A549 (cell line): ENCODE results near the gene FKBP2. TPM values are rescaled to one million over a fixed set of nuclear protein-coding genes. Genes with fewer than 3 reads are reported as not detected.
A peak's percentile ranks its signal among the peaks of the same experiment; 100 is the strongest.

ENCODE experiments used
- ATAC-seq, 2 experiments: fragments of 200-7000 bp in 1 of 2; fragments of >200 bp in 1 of 2; cut with Nextera tagmentation in 1 of 2; cut with Tn5 transposase in 1 of 2; 3 replicates each; pipeline versions ENCODE4 v1.8.0 to v1.9.1; 2018 to 2020; ENCODE audit warnings: mild to moderate bottlenecking in 1 of 2, moderate library complexity in 1 of 2
- CTCF ChIA-PET: fragments of 300-600 bp; sonication (Branson Sonifier 250); formaldehyde crosslinking; extraction: SDS; loops from one replicate; lab custom pipeline; 2021; ENCODE audit warnings: antibody characterized with exemption, inconsistent platforms; lab: Yijun Ruan, JAX
- POLR2A ChIA-PET: fragments of 350-600 bp; formaldehyde crosslinking; extraction: SDS; loops from one replicate; lab custom pipeline; 2021; ENCODE audit warnings: antibody characterized with exemption, inconsistent platforms; lab: Yijun Ruan, JAX
- DNase-seq, 2 experiments: peaks; one replicate each; pipeline versions ENCODE4 v3.0.0 to v3.0.0-alpha.2; 2011 to 2016; ENCODE audit warnings: low read depth in 1 of 2, low spot score in 1 of 2
- FAIRE-seq: peaks from 2 replicates; lab custom pipeline; 2011; peaks lifted over from hg19 to GRCh38; lab: Jason Lieb, UNC
- H3K27ac ChIP-seq, 2 experiments: fragments of >200 bp; sonication (Bioruptor Twin); formaldehyde crosslinking; 3 replicates each; pipeline ENCODE4 v1.5.1; 2016 to 2017
- H3K4me1 ChIP-seq: fragments of >200 bp; sonication (Bioruptor Twin); formaldehyde crosslinking; 3 replicates; pipeline ENCODE4 v1.6.1; 2016
- H3K4me2 ChIP-seq: fragments of >200 bp; sonication (Bioruptor Twin); formaldehyde crosslinking; 3 replicates; pipeline ENCODE4 v1.6.1; 2016
- H3K4me3 ChIP-seq: fragments of >200 bp; sonication (Bioruptor Twin); formaldehyde crosslinking; 3 replicates; pipeline ENCODE4 v1.5.1; 2016
- H3K9me3 ChIP-seq: fragments of >200 bp; sonication (Bioruptor Twin); formaldehyde crosslinking; 3 replicates; pipeline ENCODE4 v1.6.1; 2016
- CBX2 ChIP-seq: fragments of 200-600 bp; sonication (generic); IDR thresholded peaks from 2 replicates; pipeline ENCODE4 v1.6.1; 2016; ENCODE audit warnings: low read depth, mild to moderate bottlenecking, borderline replicate concordance
- EP300 ChIP-seq, 2 experiments: fragments of >200 bp; sonication (Bioruptor Twin); formaldehyde crosslinking; IDR thresholded peaks; 2 replicates in 1 of 2; 3 replicates in 1 of 2; pipeline ENCODE4 v1.6.1; 2016 to 2017
- FOSB ChIP-seq: fragments of 250-450 bp; sonication (Bioruptor Pico); IDR thresholded peaks from 2 replicates; pipeline ENCODE4 v1.5.0; 2020; ENCODE audit warnings: mild to moderate bottlenecking, moderate library complexity
- FOXS1 ChIP-seq: fragments of 250-450 bp; sonication (Bioruptor Pico); IDR thresholded peaks from 2 replicates; pipeline ENCODE4 v1.5.0; 2020; ENCODE audit warnings: mild to moderate bottlenecking, moderate library complexity
- HDAC2 ChIP-seq: fragments of 200-600 bp; sonication (generic); IDR thresholded peaks from 2 replicates; pipeline ENCODE4 v1.6.1; 2016
- HOXB5 ChIP-seq: fragments of 250-450 bp; sonication (Bioruptor Pico); IDR thresholded peaks from 2 replicates; pipeline ENCODE4 v1.5.0; 2020; ENCODE audit warnings: mild to moderate bottlenecking, moderate library complexity
- JUN ChIP-seq, 2 experiments: fragments of >200 bp; sonication (Bioruptor Twin); formaldehyde crosslinking; IDR thresholded peaks; 2 replicates in 1 of 2; 3 replicates in 1 of 2; pipeline ENCODE4 v1.6.1; 2016 to 2017
- KDM5A ChIP-seq: fragments of 200-600 bp; sonication (generic); IDR thresholded peaks from 2 replicates; pipeline ENCODE4 v1.6.1; 2016; ENCODE audit warnings: antibody characterized with exemption, mild to moderate bottlenecking
- MAFK ChIP-seq: fragments of 450-650 bp; IDR thresholded peaks from 2 replicates; pipeline ENCODE4 v1.6.1; 2014; ENCODE audit not compliant: partially characterized antibody
- MAZ ChIP-seq: fragments of 150-350 bp; IDR thresholded peaks from 2 replicates; pipeline ENCODE4 v1.6.1; 2014; ENCODE audit warnings: antibody characterized with exemption, low read depth, low read length, borderline replicate concordance
- NFE2L2 ChIP-seq: fragments of 150-350 bp; conservative IDR thresholded peaks from 2 replicates; pipeline ENCODE4 v1.6.1; 2014; ENCODE audit warnings: low read length
- NR3C1 ChIP-seq: fragments of >200 bp; sonication (Bioruptor Twin); formaldehyde crosslinking; IDR thresholded peaks from 3 replicates; pipeline ENCODE4 v1.6.1; 2017
- PHF8 ChIP-seq: fragments of 200-600 bp; sonication (generic); IDR thresholded peaks from 2 replicates; pipeline ENCODE4 v1.6.1; 2016; ENCODE audit warnings: low read depth, mild to moderate bottlenecking, antibody characterized with exemption, moderate library complexity, borderline replicate concordance
- POLR2A ChIP-seq: IDR thresholded peaks from 2 replicates; pipeline ENCODE4 v1.6.1; 2012; ENCODE audit warnings: mild to moderate bottlenecking, low read length
- RARB ChIP-seq: fragments of 250-450 bp; sonication (Bioruptor Pico); IDR thresholded peaks from 2 replicates; pipeline ENCODE4 v1.8.0; 2021; ENCODE audit warnings: mild to moderate bottlenecking, moderate library complexity
- RCOR1 ChIP-seq: fragments of 150-350 bp; IDR thresholded peaks from 2 replicates; pipeline ENCODE4 v1.6.1; 2014; ENCODE audit warnings: antibody characterized with exemption, low read length, low read depth
- SMC3 ChIP-seq: fragments of >200 bp; sonication (Bioruptor Twin); formaldehyde crosslinking; IDR thresholded peaks from 3 replicates; pipeline ENCODE4 v1.6.1; 2018; ENCODE audit warnings: inconsistent platforms
- SREBF2 ChIP-seq: fragments of 450-650 bp; IDR thresholded peaks from 2 replicates; pipeline ENCODE4 v1.6.1; 2014; ENCODE audit warnings: mild to moderate bottlenecking, moderate library complexity
- TFCP2L1 ChIP-seq: fragments of 250-450 bp; sonication (Bioruptor Pico); IDR thresholded peaks from 2 replicates; pipeline ENCODE4 v1.5.0; 2021; ENCODE audit warnings: mild to moderate bottlenecking
- TP53 ChIP-seq: fragments of 250-450 bp; sonication (Bioruptor Pico); IDR thresholded peaks from 2 replicates; pipeline ENCODE4 v1.5.0; 2021; ENCODE audit warnings: mild to moderate bottlenecking, moderate library complexity
- ZFP36 ChIP-seq: fragments of 450-650 bp; IDR thresholded peaks from 2 replicates; pipeline ENCODE4 v1.6.1; 2014; ENCODE audit warnings: borderline replicate concordance; ENCODE audit not compliant: partially characterized antibody
- WGBS: methylation state at CpG from one replicate; pipeline ENCODE4 v1.1.6; 2017; ENCODE audit errors: missing lambda C conversion rate; 5-methylcytosine and 5-hydroxymethylcytosine counted together
- polyA plus RNA-seq, 4 experiments: library from polyadenylated mRNA; depleted of rRNA in 3 of 4; stranded (reverse); fragments of >200 nt; fragmentation: RNase III in 1 of 4; extraction: RNeasy Plus Mini Kit Qiagen cat#74134 plus additional on column Dnase treatment in 1 of 4; gene quantifications; 2 replicates in 3 of 4; 3 replicates in 1 of 4; pipeline ENCODE4 v1.2.3, GENCODE V29; 2011 to 2017
- TF ChIP-seq, protein P1 (sequence below): fragments of 250-450 bp; sonication (Bioruptor Pico); IDR thresholded peaks from 2 replicates; pipeline ENCODE4 v1.5.0; 2021; ENCODE audit warnings: mild to moderate bottlenecking, moderate library complexity, borderline replicate concordance
- TF ChIP-seq, protein P2 (sequence below): IDR thresholded peaks from 2 replicates; pipeline ENCODE4 v1.6.1; 2012
- TF ChIP-seq, protein P3 (sequence below): IDR thresholded peaks from 2 replicates; pipeline ENCODE4 v1.6.1; 2012

FKBP2 gene
- polyA plus RNA-seq, 2 of the 4 experiments (the other 2 are of a cell fraction), result 40.5 to 131 TPM

DNA sequence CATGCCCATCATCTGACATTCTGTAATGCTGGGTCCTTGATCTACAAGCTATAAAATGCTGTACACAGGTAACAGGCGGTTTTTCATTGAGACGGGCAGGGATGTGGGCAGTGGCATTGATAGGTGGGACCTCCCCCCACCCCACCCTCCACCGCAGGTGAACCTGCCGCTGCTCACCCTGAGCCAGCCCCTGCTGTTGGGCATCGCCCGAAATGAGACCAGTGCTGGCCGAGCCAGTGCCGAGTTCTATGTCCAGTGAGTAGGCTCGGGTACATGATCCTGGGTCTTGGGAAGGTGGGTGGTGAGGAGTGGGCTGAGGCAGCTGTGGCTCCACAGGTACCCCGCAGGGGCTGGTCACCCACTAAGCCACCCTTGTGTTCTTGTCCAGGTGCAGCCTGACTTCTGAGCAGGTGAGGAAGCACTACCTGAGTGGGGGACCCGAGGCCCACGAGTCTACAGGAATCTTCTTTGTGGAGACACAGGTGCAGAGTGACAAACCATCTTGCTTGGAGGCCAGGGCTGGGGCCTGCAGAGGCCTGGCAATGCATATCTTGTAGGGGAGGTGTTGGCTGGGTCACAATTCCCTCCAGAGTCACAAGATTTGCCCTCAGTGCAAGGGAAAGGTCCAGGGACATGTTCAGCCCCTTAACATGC lies 11.7 kb upstream of the FKBP2 start:
- CTCF ChIA-PET, result interaction anchor here (19.9 kb wide), 1 partner anchor 26 kb away, joined by 254 read pairs; the partner anchor contains the start of gene FERMT3
- Histone ChIP-seq H3K27ac (peak overlapping the region in 1 of 2 experiments; percentile 94; a peak in 1 of 6 replicates), H3K4me1 (peaks cover 48% of the 10 kb centered on the region)
- 78% methylated on average over 5 of the region's 12 CpGs for WGBS
- TF ChIP-seq TP53 (CRISPR knock-in tag), result no peak
- TF ChIP-seq, all 56 proteins: peak for 0
- ATAC-seq (no peak), DNase-seq (no peak), FAIRE-seq (no peak)
- no peak overlapping the region; the same call in 2 of the 3 replicates for H3K4me2 ChIP-seq
- no peak overlapping the region for H3K4me3 ChIP-seq
- H3K9me3 ChIP-seq, result no peaks in the 10 kb centered on the region
- POLR2A ChIA-PET, result interaction anchor here (1.0 kb wide), 1 partner anchor 12 kb away, joined by 5 read pairs; the partner anchor contains the start of gene FKBP2

DNA sequence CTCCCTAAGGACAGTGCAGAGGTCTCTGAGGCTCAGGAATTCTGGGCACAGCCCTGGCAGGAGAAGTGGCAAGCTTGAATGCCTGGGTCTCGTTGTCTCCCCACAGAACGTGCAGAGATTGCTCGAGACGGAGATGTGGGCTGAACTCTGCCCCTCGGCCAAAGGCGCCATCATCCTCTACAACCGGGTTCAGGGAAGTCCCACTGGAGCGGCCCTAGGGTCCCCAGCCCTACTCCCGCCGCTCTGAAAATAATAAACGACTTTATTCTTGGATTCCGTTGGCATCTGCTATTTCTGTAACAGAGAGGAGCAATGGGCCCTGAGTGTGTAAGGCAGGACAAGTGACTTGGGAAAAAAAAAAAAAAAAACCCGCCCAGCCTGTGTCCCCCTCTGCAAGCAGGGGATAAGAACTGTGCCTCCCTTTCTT lies 11.1 kb upstream of the FKBP2 start:
- peak overlapping the region; percentile 94 to 95; a peak in 5 of 6 replicates for H3K27ac ChIP-seq
- no peak for ATAC-seq
- TF ChIP-seq MAZ (no peak), KDM5A (no peak), SMC3 (no peak), TFCP2L1 (CRISPR knock-in tag) (no peak), SREBF2 (no peak), POLR2A (no peak), FOSB (no peak), NFE2L2 (no peak), CBX2 (no peak), ZFP36 (no peak), MAFK (no peak), EP300 (IDR thresholded peaks at IDR 0.05) (no peak), HOXB5 (CRISPR knock-in tag) (no peak), FOXS1 (no peak), RCOR1 (no peak), RARB (CRISPR knock-in tag) (no peak), HDAC2 (no peak)
- TF ChIP-seq, protein P1, sequence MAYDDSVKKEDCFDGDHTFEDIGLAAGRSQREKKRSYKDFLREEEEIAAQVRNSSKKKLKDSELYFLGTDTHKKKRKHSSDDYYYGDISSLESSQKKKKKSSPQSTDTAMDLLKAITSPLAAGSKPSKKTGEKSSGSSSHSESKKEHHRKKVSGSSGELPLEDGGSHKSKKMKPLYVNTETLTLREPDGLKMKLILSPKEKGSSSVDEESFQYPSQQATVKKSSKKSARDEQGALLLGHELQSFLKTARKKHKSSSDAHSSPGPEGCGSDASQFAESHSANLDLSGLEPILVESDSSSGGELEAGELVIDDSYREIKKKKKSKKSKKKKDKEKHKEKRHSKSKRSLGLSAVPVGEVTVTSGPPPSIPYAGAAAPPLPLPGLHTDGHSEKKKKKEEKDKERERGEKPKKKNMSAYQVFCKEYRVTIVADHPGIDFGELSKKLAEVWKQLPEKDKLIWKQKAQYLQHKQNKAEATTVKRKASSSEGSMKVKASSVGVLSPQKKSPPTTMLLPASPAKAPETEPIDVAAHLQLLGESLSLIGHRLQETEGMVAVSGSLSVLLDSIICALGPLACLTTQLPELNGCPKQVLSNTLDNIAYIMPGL (CRISPR knock-in tag), result no peak
- TF ChIP-seq, protein P2, sequence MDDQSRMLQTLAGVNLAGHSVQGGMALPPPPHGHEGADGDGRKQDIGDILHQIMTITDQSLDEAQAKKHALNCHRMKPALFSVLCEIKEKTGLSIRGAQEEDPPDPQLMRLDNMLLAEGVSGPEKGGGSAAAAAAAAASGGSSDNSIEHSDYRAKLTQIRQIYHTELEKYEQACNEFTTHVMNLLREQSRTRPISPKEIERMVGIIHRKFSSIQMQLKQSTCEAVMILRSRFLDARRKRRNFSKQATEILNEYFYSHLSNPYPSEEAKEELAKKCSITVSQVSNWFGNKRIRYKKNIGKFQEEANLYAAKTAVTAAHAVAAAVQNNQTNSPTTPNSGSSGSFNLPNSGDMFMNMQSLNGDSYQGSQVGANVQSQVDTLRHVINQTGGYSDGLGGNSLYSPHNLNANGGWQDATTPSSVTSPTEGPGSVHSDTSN, result no peak
- TF ChIP-seq, all 56 proteins: peak for 0
- Histone ChIP-seq H3K4me2 (peak overlapping the region; percentile 98), H3K9me3 (no peaks in the 10 kb centered on the region), H3K4me3 (peak overlapping the region; percentile 94), H3K4me1 (peaks cover 45% of the 10 kb centered on the region)
- DNase-seq, result no peak
- POLR2A ChIA-PET, result interaction anchor here (1.0 kb wide), 1 partner anchor 11 kb away, joined by 5 read pairs; the partner anchor contains the start of gene FKBP2
- 77% methylated on average over 13 of the region's 13 CpGs for WGBS
- no peak for FAIRE-seq
- CTCF ChIA-PET, result interaction anchor here (19.9 kb wide), 1 partner anchor 27 kb away, joined by 254 read pairs; the partner anchor contains the start of gene FERMT3

DNA sequence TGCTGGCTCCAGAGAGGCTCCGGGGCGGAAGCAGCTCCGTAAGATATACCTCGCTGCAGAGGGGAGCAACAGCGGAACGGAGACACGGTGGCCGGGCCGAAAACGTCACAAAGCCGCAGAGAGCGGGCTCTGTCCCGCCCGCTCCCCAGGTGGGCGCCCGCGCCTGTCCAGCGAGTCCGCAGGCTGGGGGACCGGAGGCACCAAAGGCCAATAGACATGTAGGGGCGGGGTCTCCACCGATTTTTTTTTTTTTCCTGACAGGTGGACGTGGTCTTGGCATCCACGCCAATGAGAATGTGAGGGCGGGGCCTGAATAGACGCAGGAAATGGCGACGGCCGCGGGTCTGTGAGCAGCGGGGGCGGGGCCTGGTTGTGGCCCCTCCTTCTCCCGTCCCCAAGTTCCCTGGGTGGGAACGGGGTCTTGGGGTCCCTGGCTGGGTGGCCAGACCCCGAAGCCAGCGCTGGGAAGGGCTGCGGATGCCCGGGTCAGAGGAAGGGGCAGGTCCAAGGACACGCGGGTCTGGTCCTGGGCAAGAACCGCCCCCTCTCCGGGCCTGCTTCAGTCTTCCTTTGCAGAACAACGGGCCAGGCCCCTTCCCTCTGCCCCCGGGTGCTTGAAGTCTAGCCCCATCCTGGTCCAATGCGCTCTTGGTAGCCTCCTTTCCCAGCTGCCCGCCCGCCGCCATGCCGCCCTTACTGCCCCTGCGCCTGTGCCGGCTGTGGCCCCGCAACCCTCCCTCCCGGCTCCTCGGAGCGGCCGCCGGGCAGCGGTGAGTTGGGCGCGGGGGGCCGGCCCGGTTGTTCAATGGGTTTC lies 10.5 kb upstream of the FKBP2 start, which contains the start of gene DNAJC4:
TSS of gene DNAJC4 (plus strand) at position 378 of the 814 bp plus-strand sequence. CDS start at position 685, 307 bp downstream.
- no peaks in the 10 kb centered on the region for H3K9me3 ChIP-seq
- DNase-seq (peak; percentile 77 to 91), ATAC-seq (peak; percentile 35 to 64), FAIRE-seq (no peak)
- WGBS, result 3% methylated on average over 46 of the region's 62 CpGs
- peak within 1 kb of the TSS; percentile 98 for H3K4me2 ChIP-seq
- CTCF ChIA-PET, result interaction anchor here (1.5 to 19.9 kb wide), 2 partner anchors 27 to 74 kb away, joined by 4 to 254 read pairs; partner anchors contain the start of gene FERMT3
- TF ChIP-seq JUN (IDR thresholded peaks at IDR 0.05), result peak in 1 of 2 experiments; percentile 52; a peak in 2 of 5 replicates
- TF ChIP-seq POLR2A, result peak; percentile 36
- TF ChIP-seq, protein P2, result peak; percentile 29; the same call in 1 of the 2 replicates
- TF ChIP-seq, protein P3, sequence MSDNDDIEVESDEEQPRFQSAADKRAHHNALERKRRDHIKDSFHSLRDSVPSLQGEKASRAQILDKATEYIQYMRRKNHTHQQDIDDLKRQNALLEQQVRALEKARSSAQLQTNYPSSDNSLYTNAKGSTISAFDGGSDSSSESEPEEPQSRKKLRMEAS, result peak; percentile 43
- TF ChIP-seq NR3C1, result no peak
- no peak for TF ChIP-seq NFE2L2
- TF ChIP-seq CBX2, result no peak
- TF ChIP-seq PHF8, result peak; percentile 42; the same call in 1 of the 2 replicates
- peak within 1 kb of the TSS; percentile 94 for H3K4me3 ChIP-seq
- peak within 1 kb of the TSS; percentile 94 to 95 for H3K27ac ChIP-seq
- peaks cover 42% of the 10 kb centered on the region for H3K4me1 ChIP-seq
- POLR2A ChIA-PET, result interaction anchor here (1.0 kb wide), 1 partner anchor 11 kb away, joined by 5 read pairs; the partner anchor contains the start of gene FKBP2
